Ovary (tissue), 9 donors: Measurements from ENCODE around the gene MKNK2. TPM values are rescaled to one million over a fixed set of nuclear protein-coding genes. Genes with fewer than 3 reads are reported as not detected.

ENCODE experiments used
- DNase-seq, 5 donors: peaks; one replicate each; pipeline ENCODE4 v3.0.0-alpha.2; 2019 to 2020
- H3K27ac ChIP-seq, 2 donors: fragments of 200-600 bp; one replicate each; pipeline versions ENCODE4 v1.5.1 to v1.8.0; 2019 to 2022
- H3K27me3 ChIP-seq: fragments of 200-600 bp; one replicate; pipeline ENCODE4 v1.8.0; 2022
- H3K36me3 ChIP-seq: fragments of 200-600 bp; sonication (generic); one replicate; pipeline ENCODE4 v1.5.1; 2019
- H3K4me1 ChIP-seq: one replicate; pipeline ENCODE4 v1.8.1; 2013; ENCODE audit warnings: mild to moderate bottlenecking, moderate library complexity; ENCODE audit not compliant: insufficient read depth
- H3K4me3 ChIP-seq: fragments of 200-600 bp; sonication (generic); one replicate; pipeline ENCODE4 v1.5.1; 2017
- H3K9me3 ChIP-seq, 2 donors: fragments of 200-600 bp in 1 of 2; sonication (generic) in 1 of 2; one replicate each; pipeline versions ENCODE4 v1.5.1 to v1.8.1; 2013 to 2019; ENCODE audit warnings: mild to moderate bottlenecking in 1 of 2, moderate library complexity in 1 of 2
- CTCF ChIP-seq, 3 donors: fragments of 450-650 bp in 2 of 3; fragments of 200-600 bp in 1 of 3; IDR thresholded peaks; one replicate each; pipeline versions ENCODE4 v1.5.1 to v1.8.0; 2016 to 2022; ENCODE audit warnings: antibody characterized with exemption in 3 of 3, mild to moderate bottlenecking in 1 of 3
- EP300 ChIP-seq: sonication (generic); formaldehyde crosslinking; IDR thresholded peaks from one replicate; pipeline ENCODE4 v1.6.1; 2017; ENCODE audit warnings: antibody characterized with exemption
- POLR2A ChIP-seq: fragments of 450-650 bp; IDR thresholded peaks from one replicate; pipeline ENCODE4 v1.6.1; 2017; ENCODE audit warnings: antibody characterized with exemption, mild to moderate bottlenecking, moderate library complexity
- WGBS, 3 donors: extraction: QIAGEN DNeasy Blood & Tissue Kit in 1 of 3; methylation state at CpG; one replicate each; pipeline versions ENCODE4 v1.1.5 to v1.1.7; 2013 to 2017; 5-methylcytosine and 5-hydroxymethylcytosine counted together
- intact Hi-C, 4 donors: fragments of 100-400 bp; cut with DNase I; formaldehyde crosslinking; loops; one replicate each; pipeline versions ENCODE4 v1.11.0 to v1.15.1; 2022 to 2023
- polyA plus RNA-seq, 2 donors: library from polyadenylated mRNA; stranded (reverse); fragments of 200-250 nt in 1 of 2; fragments of 350-450 nt in 1 of 2; fragmentation: Illumina TruSeq in 1 of 2; extraction: RNeasy Lipid Tissue Mini Kit (QIAGEN cat#74804) in 1 of 2; gene quantifications; one replicate each; pipeline ENCODE4 v1.2.3, GENCODE V29; 2013 to 2014
- total RNA-seq, 7 donors: library from RNA; depleted of rRNA in 2 of 7; stranded (reverse); fragments of >200 nt in 2 of 7; fragmentation: NEBNext Ultra II Directional in 3 of 7; extraction: Animal tissue kit (Norgen Biotek cat#: 25700) in 3 of 7; gene quantifications; one replicate each; pipeline versions ENCODE4 v1.1.0 to v1.2.4, GENCODE V29; 2016 to 2023
- donor health status: DM: no; HTN: no; CAD: no; lungs with moderate emphysema.
- donor health status: DM: no; HTN: no; CAD: no.
- donor health status: Bipolar disorder and iron deficiency.
- donor health status: DM: yes; HTN: yes; CAD: no.
- donor health status: DM: no; HTN: no; CAD: no.
- donor health status: DM: yes; HTN: yes; CAD: no.

MKNK2 gene
- total and polyA plus RNA-seq, 9 donors, result 22.1 to 186 (median 110) TPM

DNA sequence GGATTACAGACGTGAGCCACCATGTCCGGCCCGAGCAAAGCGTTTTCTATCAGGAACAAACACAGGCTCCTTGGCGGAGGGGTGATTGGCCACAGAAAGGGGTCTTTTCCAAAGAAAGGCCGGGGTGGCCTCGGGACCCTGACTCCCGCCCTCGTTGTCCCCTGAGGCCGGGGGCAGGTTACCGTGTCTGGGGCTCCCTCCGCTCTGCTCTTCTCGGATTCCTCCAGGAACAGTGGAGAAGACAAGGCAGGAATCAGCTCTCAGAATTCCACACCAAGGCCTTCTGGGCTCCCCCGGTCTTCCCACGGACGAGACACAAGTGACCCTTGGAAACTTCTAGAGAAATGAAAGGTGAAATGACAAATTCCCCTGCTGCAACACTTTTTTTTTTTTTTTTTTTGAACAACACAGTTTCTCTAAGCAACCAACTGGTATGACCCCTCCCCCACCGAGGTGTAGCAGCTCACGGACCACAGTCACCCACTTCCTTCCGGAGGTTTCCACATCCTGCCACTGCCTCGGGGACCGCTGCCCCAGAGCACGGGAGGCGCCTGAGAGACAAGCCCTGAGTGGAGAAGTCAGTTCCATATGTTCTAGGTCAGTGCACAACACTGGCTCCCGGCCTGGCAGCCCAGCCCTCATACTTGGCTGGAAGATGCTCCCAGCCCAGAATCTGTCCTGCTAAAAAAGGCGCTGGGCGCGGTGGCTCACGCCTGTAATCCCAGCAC is 34.1 kb upstream of the MKNK2 start:
- Histone ChIP-seq H3K9me3 (no peaks in the 10 kb centered on the region), H3K4me3 (no peak overlapping the region), H3K36me3 (no peaks in the 10 kb centered on the region), H3K4me1 (no peaks in the 10 kb centered on the region), H3K27ac (no peak overlapping the region), H3K27me3 (no peaks in the 10 kb centered on the region)
- intact Hi-C loops, result no loop called here
- no peak for TF ChIP-seq POLR2A
- DNase-seq, result no peak
- 76 to 81% (median 80%) methylated on average over 28 of the region's 28 CpGs for WGBS, 3 donors

DNA sequence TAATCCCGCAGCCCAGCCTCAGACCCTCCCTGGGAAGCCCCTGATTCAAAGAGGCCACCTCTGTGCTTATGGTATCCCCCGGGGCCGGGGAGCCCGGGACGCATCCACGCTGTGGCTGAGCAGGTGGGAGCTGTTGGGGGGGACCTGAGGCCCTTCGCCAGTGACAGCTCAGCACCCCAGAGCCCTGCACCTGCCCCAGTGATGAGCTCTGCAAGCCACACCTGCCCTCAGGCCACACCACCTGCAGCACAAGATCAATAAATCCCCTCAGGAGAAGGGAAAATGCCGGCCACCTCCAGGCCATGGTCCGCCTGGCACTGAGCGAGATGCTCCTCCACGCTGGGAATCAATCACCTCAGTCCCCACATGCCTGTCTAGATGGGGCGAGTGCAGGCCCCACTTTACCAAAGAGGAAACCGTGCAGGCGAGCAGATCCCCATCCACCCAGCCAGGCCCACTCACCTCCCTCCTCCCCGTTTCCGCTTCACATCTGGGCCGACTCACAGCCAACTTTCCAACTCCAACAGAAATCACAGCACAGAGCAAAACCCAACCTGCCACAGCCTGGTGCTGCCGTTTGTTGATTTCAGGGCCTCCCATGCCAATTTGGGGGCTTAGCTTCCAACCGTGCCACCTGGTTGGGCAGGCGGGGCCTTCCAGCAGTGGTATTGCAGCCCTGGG is 32.3 kb upstream of the MKNK2 start:
- Histone ChIP-seq H3K9me3 (no peaks in the 10 kb centered on the region), H3K4me3 (no peak overlapping the region), H3K27me3 (no peaks in the 10 kb centered on the region), H3K36me3 (no peaks in the 10 kb centered on the region), H3K27ac (peak overlapping the region in 1 of 2 donors; percentile 19), H3K4me1 (no peaks in the 10 kb centered on the region)
- intact Hi-C loops, result no loop called here
- no peak for DNase-seq
- no peak for TF ChIP-seq EP300
- no peak for TF ChIP-seq CTCF (IDR thresholded peaks at IDR 0.05)
- no peak for TF ChIP-seq POLR2A
- WGBS, 3 donors, result 73 to 78% (median 76%) methylated on average over 20 of the region's 20 CpGs

GRCh38 chr19:2081873-2082810 is 31.1 kb upstream of the MKNK2 start:
- no peak for DNase-seq
- Histone ChIP-seq H3K9me3 (no peaks in the 10 kb centered on the region), H3K4me1 (no peaks in the 10 kb centered on the region), H3K27ac (no peak overlapping the region), H3K27me3 (no peaks in the 10 kb centered on the region), H3K4me3 (no peak overlapping the region), H3K36me3 (no peaks in the 10 kb centered on the region)
- intact Hi-C loops, result no loop called here
- 84 to 87% (median 87%) methylated on average over 30 of the region's 30 CpGs for WGBS, 3 donors
- no peak for TF ChIP-seq CTCF (IDR thresholded peaks at IDR 0.05)
- TF ChIP-seq POLR2A, result no peak
- no peak for TF ChIP-seq EP300

DNA sequence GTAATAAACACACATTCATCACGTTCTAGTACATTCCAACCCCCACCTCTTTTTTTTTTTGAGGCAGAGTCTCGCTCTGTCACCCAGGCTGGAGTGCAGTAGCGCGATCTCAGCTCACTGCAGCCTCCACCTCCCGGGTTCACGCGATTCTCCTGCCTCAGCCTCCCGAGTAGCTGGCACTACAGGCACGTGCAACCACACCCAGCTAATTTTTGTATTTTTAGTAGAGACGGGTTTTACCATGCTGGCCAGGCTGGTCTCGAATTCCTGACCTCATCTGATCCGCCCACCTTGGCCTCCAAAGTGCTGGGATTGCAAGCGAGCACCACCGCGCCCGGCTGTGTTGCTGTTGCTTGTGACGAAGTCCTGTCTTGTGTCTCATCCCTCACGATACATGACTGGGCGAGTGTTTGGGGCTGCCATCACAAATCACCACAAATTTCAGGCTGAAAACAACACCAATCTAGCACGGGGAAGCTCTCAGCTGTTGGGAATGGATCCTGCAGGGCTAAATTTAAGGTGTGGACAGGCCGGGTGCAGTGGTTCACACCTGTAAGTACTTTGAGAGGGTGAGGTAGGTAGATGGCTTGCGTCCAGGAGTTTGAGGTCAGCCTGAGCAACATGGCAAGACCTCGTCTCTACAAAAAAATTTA is 29.4 kb upstream of the MKNK2 start:
- no peak overlapping the region for H3K27ac ChIP-seq
- H3K36me3 ChIP-seq, result no peaks in the 10 kb centered on the region

More for the DNA sequence above, 29.4 kb upstream of the MKNK2 start:
- Histone ChIP-seq H3K9me3 (no peaks in the 10 kb centered on the region), H3K4me3 (no peak overlapping the region), H3K4me1 (no peaks in the 10 kb centered on the region), H3K27me3 (no peaks in the 10 kb centered on the region)
- TF ChIP-seq EP300 (no peak), POLR2A (no peak), CTCF (IDR thresholded peaks at IDR 0.05) (no peak)
- 82 to 87% (median 83%) methylated on average over 23 of the region's 23 CpGs for WGBS, 3 donors
- DNase-seq, result no peak
- intact Hi-C loops, result no loop called here
